NCI-H345 treated with DMSO at 0.1 percent for 48 hours (cell line): Measurements from ENCODE around the gene GRK1.

Experiments
- DNase-seq: peaks from one replicate; lab custom pipeline; 2025; ENCODE audit not compliant: unreplicated experiment; lab: John Stamatoyannopoulos, UW

GRK1 gene

GRCh38 chr13:113774177-113775107 is 107.4 kb downstream of the GRK1 start:
- no peak for DNase-seq

- DNase-seq = no peak
These were observed 108.6 kb downstream of the GRK1 start for GRCh38 chr13:113775451-113776145.

GRCh38 chr13:113776231-113777125 is 109.5 kb downstream of the GRK1 start:
- DNase-seq = peak; percentile 7

- no peak for DNase-seq
These were observed 110.6 kb downstream of the GRK1 start for GRCh38 chr13:113777311-113778260.

- DNase-seq = no peak
These were observed 114.6 kb downstream of the GRK1 start for GRCh38 chr13:113781571-113781970.

- no peak for DNase-seq
These were observed 115.5 kb downstream of the GRK1 start for GRCh38 chr13:113782472-113782871.

GRCh38 chr13:113783200-113783881 is 116.3 kb downstream of the GRK1 start:
- DNase-seq = no peak

- DNase-seq = no peak
These were observed 117.1 kb downstream of the GRK1 start for GRCh38 chr13:113783966-113784644.

- DNase-seq = no peak
These were observed 117.6 kb downstream of the GRK1 start for GRCh38 chr13:113784645-113785024.

GRCh38 chr13:113785051-113786010 is 118.3 kb downstream of the GRK1 start:
- DNase-seq = no peak

GRCh38 chr13:113786262-113786841 is 119.3 kb downstream of the GRK1 start:
- no peak for DNase-seq
